Chondrocyte (in vitro differentiated cells): ENCODE results near the gene C1QTNF5. TPM values are rescaled to one million over a fixed set of nuclear protein-coding genes. Genes with fewer than 3 reads are reported as not detected.
A peak's percentile ranks its signal among the peaks of the same experiment; 100 is the strongest.

ENCODE experiments used
- DNase-seq: peaks from one replicate; pipeline ENCODE4 v3.0.0; 2021; ENCODE audit warnings: mixed read lengths, low spot score
- H3K27ac Mint-ChIP-seq: one replicate; pipeline ENCODE4 v1.8.0; 2021; ENCODE audit warnings: mild to moderate bottlenecking, moderate library complexity, mixed read lengths; ENCODE audit not compliant: unreplicated experiment
- H3K27me3 Mint-ChIP-seq: 2 replicates; pipeline ENCODE4 v1.8.0; 2021; ENCODE audit warnings: low read depth, mixed read lengths
- H3K36me3 Mint-ChIP-seq: 2 replicates; pipeline ENCODE4 v1.8.0; 2021; ENCODE audit warnings: low read depth, mixed read lengths
- H3K4me1 Mint-ChIP-seq: 2 replicates; pipeline ENCODE4 v1.8.0; 2021; ENCODE audit warnings: low read depth, mild to moderate bottlenecking, mixed read lengths
- H3K4me3 Mint-ChIP-seq: one replicate; pipeline ENCODE4 v1.8.0; 2021; ENCODE audit warnings: mild to moderate bottlenecking, moderate library complexity, mixed read lengths; ENCODE audit not compliant: unreplicated experiment
- H3K9me3 Mint-ChIP-seq: 2 replicates; pipeline ENCODE4 v1.8.0; 2021; ENCODE audit warnings: low read depth, mixed read lengths
- CTCF ChIP-seq: fragments of 200-600 bp; sonication (generic); IDR thresholded peaks from 2 replicates; pipeline ENCODE4 v1.5.0; 2021; ENCODE audit warnings: antibody characterized with exemption, mild to moderate bottlenecking, moderate library complexity
- total RNA-seq: library from RNA; stranded (reverse); gene quantifications from 3 replicates; pipeline ENCODE4 v1.2.1, GENCODE V29; 2021

The C1QTNF5 gene
- total RNA-seq, 1 donor from 2014 or later = 67.1 TPM

GRCh38 chr11:119334174-119334930 lies 6.3 kb downstream of the C1QTNF5 start, which contains the start of gene RNF26:
RNF26 (plus strand) TSS chr11:119334527; CDS start chr11:119335123, 596 bp downstream.
- Mint-ChIP-seq H3K27me3 (peaks cover 5% of the 10 kb centered on the region), H3K4me3 (peak within 1 kb of the TSS; percentile 95), H3K4me1 (peaks cover 51% of the 10 kb centered on the region), H3K27ac (peak within 1 kb of the TSS; percentile 99), H3K9me3 (no peaks in the 10 kb centered on the region), H3K36me3 (no peaks in the 10 kb centered on the region)
- peak; percentile 95 for DNase-seq
- peak; percentile 8 for TF ChIP-seq CTCF

- no peak for DNase-seq
- Mint-ChIP-seq H3K9me3 (no peaks in the 10 kb centered on the region), H3K4me1 (peaks cover 30% of the 10 kb centered on the region), H3K27me3 (peaks cover 5% of the 10 kb centered on the region), H3K36me3 (no peaks in the 10 kb centered on the region), H3K4me3 (no peak overlapping the region), H3K27ac (no peak overlapping the region)
- TF ChIP-seq CTCF = no peak
Measured at GRCh38 chr11:119332111-119332765, 8.4 kb downstream of the C1QTNF5 start.

- Mint-ChIP-seq H3K4me1 (peaks cover 10% of the 10 kb centered on the region), H3K4me3 (no peak overlapping the region), H3K9me3 (no peaks in the 10 kb centered on the region), H3K36me3 (no peaks in the 10 kb centered on the region), H3K27me3 (peaks cover 5% of the 10 kb centered on the region), H3K27ac (no peak overlapping the region)
- TF ChIP-seq CTCF = no peak
- DNase-seq = no peak
Measured at GRCh38 chr11:119330237-119330636, 10.4 kb downstream of the C1QTNF5 start.

- Mint-ChIP-seq H3K4me1 (peaks cover 4% of the 10 kb centered on the region), H3K27me3 (peaks cover 5% of the 10 kb centered on the region), H3K27ac (no peak overlapping the region), H3K9me3 (no peaks in the 10 kb centered on the region), H3K36me3 (no peaks in the 10 kb centered on the region), H3K4me3 (no peak overlapping the region)
- DNase-seq = no peak
- no peak for TF ChIP-seq CTCF
Measured at GRCh38 chr11:119329320-119329719, 11.4 kb downstream of the C1QTNF5 start.

- Mint-ChIP-seq H3K9me3 (no peaks in the 10 kb centered on the region), H3K36me3 (no peaks in the 10 kb centered on the region), H3K4me3 (no peak overlapping the region), H3K27me3 (no peaks in the 10 kb centered on the region), H3K4me1 (peaks cover 30% of the 10 kb centered on the region), H3K27ac (no peak overlapping the region)
- no peak for TF ChIP-seq CTCF
- DNase-seq = no peak
Measured at GRCh38 chr11:119324189-119324588, 16.5 kb downstream of the C1QTNF5 start.
